Esophagus squamous epithelium (tissue), 4 donors: Measurements from ENCODE around the gene STRA8.

Source experiments
- CTCF ChIP-seq, 6 experiments: fragments of 450-650 bp in 4 of 6; fragments of 200-600 bp in 2 of 6; sonication (generic) in 2 of 6; IDR thresholded peaks; one replicate each; pipeline ENCODE4 v1.5.1; 2016 to 2019; ENCODE audit warnings: antibody characterized with exemption in 6 of 6, mild to moderate bottlenecking in 4 of 6, moderate library complexity in 4 of 6
- POLR2A ChIP-seq, 4 donors: fragments of 450-650 bp; IDR thresholded peaks; one replicate each; pipeline ENCODE4 v1.6.1; 2017; ENCODE audit warnings: antibody characterized with exemption in 4 of 4, mild to moderate bottlenecking in 4 of 4, moderate library complexity in 3 of 4

GRCh38 chr7:135186261-135186540, 47.4 kb upstream of the STRA8 start:
- TF ChIP-seq POLR2A (IDR thresholded peaks at IDR 0.05) (no peak), CTCF (IDR thresholded peaks at IDR 0.05) (no peak)
